SK-N-SH treated with all-trans-retinoic acid at 6 μM for 48 hours (cell line): ENCODE measurements around the gene FZD1.

Experiments
- ZFP3 ChIP-seq: fragments of 250-450 bp; sonication (Bioruptor Pico); IDR thresholded peaks from 2 replicates; pipeline ENCODE4 v1.5.0; 2020; ENCODE audit warnings: mild to moderate bottlenecking, moderate library complexity
- ZFP30 ChIP-seq: fragments of 450-650 bp; formaldehyde crosslinking; IDR thresholded peaks from 2 replicates; pipeline ENCODE4 v1.5.0; 2022; ENCODE audit warnings: mild to moderate bottlenecking, moderate library complexity

DNA sequence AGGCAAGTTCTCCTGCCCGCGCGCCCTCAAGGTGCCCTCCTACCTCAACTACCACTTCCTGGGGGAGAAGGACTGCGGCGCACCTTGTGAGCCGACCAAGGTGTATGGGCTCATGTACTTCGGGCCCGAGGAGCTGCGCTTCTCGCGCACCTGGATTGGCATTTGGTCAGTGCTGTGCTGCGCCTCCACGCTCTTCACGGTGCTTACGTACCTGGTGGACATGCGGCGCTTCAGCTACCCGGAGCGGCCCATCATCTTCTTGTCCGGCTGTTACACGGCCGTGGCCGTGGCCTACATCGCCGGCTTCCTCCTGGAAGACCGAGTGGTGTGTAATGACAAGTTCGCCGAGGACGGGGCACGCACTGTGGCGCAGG, 1.4 kb downstream of the FZD1 start:
- TF ChIP-seq ZFP30 (no peak), ZFP3 (CRISPR knock-in tag) (no peak)
